ENCODE measurements around the gene ARHGAP25. TPM values are rescaled to one million over a fixed set of nuclear protein-coding genes. Genes with fewer than 3 reads are reported as not detected.

The ARHGAP25 gene
- total RNA-seq, 6 donors from 2014 or later: 13.2 to 36.1 (median 26.3) TPM

DNA sequence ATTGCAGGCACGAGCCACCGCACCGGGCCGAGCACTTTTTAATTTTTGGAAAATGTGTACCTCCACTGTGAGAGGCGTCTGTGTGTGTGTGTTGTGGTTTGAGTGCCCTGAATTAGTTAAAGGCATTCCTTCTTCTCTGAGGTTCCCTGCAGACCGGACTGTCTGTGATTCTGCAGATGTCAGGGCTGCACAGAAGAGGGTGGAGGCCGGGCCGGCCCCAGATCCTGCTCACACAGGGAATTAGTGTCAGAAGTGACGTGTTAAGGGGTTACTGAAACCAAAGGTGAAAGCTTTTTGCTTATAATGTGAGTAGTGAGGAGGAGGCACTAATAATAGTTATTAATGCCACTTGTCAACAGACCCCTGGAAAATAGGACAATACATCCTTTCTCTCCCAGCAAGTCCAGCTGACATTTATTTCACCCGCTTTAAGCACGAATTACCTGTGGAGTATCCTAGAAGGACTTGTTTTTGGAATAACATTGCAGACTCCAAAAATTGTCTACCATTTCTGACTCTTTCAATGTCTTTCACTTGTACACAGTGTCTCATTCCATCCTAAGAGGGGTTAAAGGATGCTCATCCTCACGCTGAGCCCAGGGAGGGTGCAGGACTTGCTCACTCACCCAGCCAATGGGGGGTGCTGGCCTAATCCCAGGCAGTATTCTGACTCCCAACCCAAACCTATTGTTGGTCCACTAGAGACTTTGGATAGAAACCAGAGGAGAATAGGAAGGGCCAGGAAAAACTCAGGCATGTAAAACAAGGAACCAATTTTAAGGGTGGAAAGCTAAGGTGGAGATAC lies 16.2 kb downstream of the ARHGAP25 start:
- 96% methylated on average over 12 of the region's 12 CpGs for WGBS, 2 donors

DNA sequence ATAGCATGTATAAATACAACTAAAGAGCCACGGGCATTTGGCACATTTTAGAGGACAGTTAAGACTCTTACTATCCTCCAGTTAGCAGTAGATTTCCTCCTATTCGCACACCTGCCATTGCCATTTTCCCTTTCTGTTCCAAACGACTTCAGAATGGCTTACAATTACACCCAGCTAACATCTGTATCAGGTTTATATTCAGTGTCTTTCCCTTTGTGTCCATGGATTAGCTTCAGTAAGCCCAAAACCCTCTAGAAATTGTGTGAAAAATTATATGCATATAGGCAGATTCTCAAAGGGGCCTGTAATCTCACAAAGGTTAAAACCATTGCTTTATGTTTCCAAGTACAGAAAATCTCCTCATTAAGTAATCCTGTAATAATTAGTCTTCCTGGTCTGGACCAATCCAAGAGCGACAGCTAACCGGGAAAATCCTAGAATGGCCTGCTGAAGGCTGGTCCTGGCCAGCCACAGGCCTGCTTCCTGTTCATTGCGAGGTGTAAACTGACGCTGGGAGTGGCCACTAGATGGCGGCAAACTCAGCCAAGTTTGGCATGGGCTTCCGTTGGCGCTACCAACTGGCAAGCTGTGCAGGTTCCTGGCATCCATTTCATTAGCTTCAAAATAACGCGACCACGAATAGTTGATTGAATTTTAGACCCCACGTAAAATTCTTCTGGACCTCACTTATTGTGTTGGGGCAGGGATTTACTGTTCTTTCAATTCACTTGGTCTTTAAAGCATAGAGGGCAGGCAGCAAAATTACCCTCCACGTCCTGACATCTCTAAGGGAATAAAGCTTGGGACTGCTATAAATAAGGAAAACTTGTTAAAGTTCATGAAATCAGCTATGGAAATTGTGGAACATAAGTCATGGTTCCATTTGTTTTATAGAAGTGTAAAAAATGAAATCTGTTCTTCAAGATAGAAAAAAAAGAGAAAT lies 17.1 kb downstream of the ARHGAP25 start:
- no peaks in the 10 kb centered on the region for H3K36me3 ChIP-seq
- peak overlapping the region in 2 of 4 donors; percentile 24 to 49 for H3K27ac ChIP-seq
- DNase-seq: peak in 1 of 2 donors; percentile 94
- peak; percentile 93 to 95 for ATAC-seq (ENCODE audit: low FRiP score in 2 of 2)
- 17 to 18% methylated on average over 15 of the region's 15 CpGs for WGBS, 2 donors
- peaks cover 22 to 47% (median 30%) of the 10 kb centered on the region in 4 donors for H3K4me1 ChIP-seq
- no peaks in the 10 kb centered on the region for H3K27me3 ChIP-seq
- no peaks in the 10 kb centered on the region for H3K9me3 ChIP-seq
- TF ChIP-seq EP300 (IDR thresholded peaks at IDR 0.05): no peak
- TF ChIP-seq, protein P1, sequence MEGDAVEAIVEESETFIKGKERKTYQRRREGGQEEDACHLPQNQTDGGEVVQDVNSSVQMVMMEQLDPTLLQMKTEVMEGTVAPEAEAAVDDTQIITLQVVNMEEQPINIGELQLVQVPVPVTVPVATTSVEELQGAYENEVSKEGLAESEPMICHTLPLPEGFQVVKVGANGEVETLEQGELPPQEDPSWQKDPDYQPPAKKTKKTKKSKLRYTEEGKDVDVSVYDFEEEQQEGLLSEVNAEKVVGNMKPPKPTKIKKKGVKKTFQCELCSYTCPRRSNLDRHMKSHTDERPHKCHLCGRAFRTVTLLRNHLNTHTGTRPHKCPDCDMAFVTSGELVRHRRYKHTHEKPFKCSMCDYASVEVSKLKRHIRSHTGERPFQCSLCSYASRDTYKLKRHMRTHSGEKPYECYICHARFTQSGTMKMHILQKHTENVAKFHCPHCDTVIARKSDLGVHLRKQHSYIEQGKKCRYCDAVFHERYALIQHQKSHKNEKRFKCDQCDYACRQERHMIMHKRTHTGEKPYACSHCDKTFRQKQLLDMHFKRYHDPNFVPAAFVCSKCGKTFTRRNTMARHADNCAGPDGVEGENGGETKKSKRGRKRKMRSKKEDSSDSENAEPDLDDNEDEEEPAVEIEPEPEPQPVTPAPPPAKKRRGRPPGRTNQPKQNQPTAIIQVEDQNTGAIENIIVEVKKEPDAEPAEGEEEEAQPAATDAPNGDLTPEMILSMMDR (IDR thresholded peaks at IDR 0.05): peak; percentile 86 to 93 (median 92)
- TF ChIP-seq POLR2A (IDR thresholded peaks at IDR 0.05): no peak
- TF ChIP-seq POLR2AphosphoS5 (IDR thresholded peaks at IDR 0.05): peak in 1 of 2 donors; percentile 80
- H3K4me3 ChIP-seq: no peak overlapping the region

More for the DNA sequence above, 16.2 kb downstream of the ARHGAP25 start:
- ATAC-seq (ENCODE audit: low FRiP score in 2 of 2) (no peak), DNase-seq (peak in 1 of 2 donors; percentile 44)
- H3K36me3 ChIP-seq: no peaks in the 10 kb centered on the region
- H3K9me3 ChIP-seq: no peaks in the 10 kb centered on the region
- TF ChIP-seq, protein P1 (IDR thresholded peaks at IDR 0.05): no peak
- TF ChIP-seq EP300 (IDR thresholded peaks at IDR 0.05) (no peak), POLR2A (IDR thresholded peaks at IDR 0.05) (no peak), POLR2AphosphoS5 (IDR thresholded peaks at IDR 0.05) (no peak)
- no peaks in the 10 kb centered on the region for H3K27me3 ChIP-seq
- no peak overlapping the region for H3K4me3 ChIP-seq
- peaks cover 20 to 43% (median 26%) of the 10 kb centered on the region in 4 donors for H3K4me1 ChIP-seq
- peak overlapping the region in 1 of 4 donors; percentile 49 for H3K27ac ChIP-seq

DNA sequence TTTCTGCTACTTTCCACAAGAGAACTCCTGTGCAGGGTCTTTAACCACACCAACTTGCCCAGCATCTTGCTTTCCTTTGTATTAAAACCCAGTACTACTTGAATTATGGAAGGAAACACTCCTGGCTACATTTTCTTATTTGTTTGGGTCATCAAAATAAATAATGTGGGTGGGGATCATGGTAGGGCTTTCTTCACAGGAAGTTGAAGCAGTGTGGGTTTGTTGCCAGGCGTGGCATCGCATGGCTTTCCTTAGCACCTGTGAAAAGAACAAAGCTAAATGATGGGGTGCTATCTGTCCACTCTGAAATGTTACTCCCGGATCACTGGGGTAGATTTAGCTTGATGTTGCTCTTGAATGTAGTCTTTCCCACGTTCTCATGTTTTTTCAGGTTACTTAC lies 18.7 kb downstream of the ARHGAP25 start:
- Histone ChIP-seq H3K27ac (peak overlapping the region in 2 of 4 donors; percentile 1 to 42), H3K27me3 (no peaks in the 10 kb centered on the region), H3K4me3 (no peak overlapping the region), H3K9me3 (no peaks in the 10 kb centered on the region), H3K36me3 (no peaks in the 10 kb centered on the region), H3K4me1 (peaks cover 22 to 38% (median 26%) of the 10 kb centered on the region in 4 donors)
- no peak for TF ChIP-seq POLR2A (IDR thresholded peaks at IDR 0.05)
- ATAC-seq (ENCODE audit: low FRiP score in 2 of 2) (no peak), DNase-seq (no peak)
- WGBS, 2 donors: 43 to 46% methylated on average over 4 of the region's 4 CpGs

DNA sequence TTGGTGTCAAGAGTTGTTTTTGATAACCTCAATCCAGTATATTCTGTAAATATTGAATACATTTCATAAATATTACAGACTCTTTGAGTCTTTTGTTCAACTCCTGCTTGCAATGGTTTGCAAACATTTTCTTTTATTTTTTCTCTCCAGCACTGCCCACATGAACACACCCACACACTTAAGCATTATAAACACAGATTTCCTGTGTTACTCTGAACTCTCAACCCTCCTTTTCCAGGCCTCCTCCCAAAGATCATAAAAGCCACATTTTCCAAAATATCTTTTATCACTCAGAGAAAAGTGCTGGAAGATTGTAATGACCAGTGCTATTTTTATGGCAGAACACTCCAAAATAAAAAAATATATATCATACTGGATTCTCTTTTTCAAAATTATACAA lies 20.5 kb downstream of the ARHGAP25 start:
- Histone ChIP-seq H3K27me3 (no peaks in the 10 kb centered on the region), H3K4me1 (peaks cover 22 to 38% (median 26%) of the 10 kb centered on the region in 4 donors), H3K4me3 (no peak overlapping the region), H3K27ac (peak overlapping the region in 1 of 4 donors; percentile 28), H3K36me3 (no peaks in the 10 kb centered on the region), H3K9me3 (no peaks in the 10 kb centered on the region)
- TF ChIP-seq EP300 (IDR thresholded peaks at IDR 0.05): no peak
- TF ChIP-seq POLR2A (IDR thresholded peaks at IDR 0.05): no peak
- no peak for TF ChIP-seq POLR2AphosphoS5 (IDR thresholded peaks at IDR 0.05)
- TF ChIP-seq, protein P1 (IDR thresholded peaks at IDR 0.05): no peak
- DNase-seq: no peak
- ATAC-seq (ENCODE audit: low FRiP score in 2 of 2): no peak

DNA sequence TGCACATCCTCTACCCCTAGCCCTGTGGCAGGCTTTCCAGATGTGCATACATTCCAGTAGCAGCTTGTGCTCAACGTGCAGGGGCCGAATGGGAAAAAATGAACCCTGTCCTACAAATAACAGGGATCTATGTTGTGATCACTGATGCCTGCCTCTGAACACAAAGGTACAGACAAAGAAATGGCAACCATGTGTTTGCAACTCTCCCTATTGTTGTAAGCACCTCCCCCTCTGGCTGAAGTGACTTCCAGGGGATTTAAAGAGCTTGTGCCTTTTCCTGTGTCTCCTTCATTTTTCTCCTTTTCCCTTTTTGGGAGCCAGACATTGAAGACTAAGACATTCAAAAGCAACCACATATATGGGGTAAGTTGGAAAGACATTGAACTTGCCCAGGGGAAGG lies 21.6 kb downstream of the ARHGAP25 start:
- Histone ChIP-seq H3K27ac (no peak overlapping the region), H3K4me1 (peaks cover 22 to 36% (median 26%) of the 10 kb centered on the region in 4 donors), H3K4me3 (no peak overlapping the region), H3K9me3 (no peaks in the 10 kb centered on the region), H3K36me3 (no peaks in the 10 kb centered on the region), H3K27me3 (no peaks in the 10 kb centered on the region)
- TF ChIP-seq EP300 (IDR thresholded peaks at IDR 0.05) (no peak), POLR2A (IDR thresholded peaks at IDR 0.05) (no peak), POLR2AphosphoS5 (IDR thresholded peaks at IDR 0.05) (no peak)
- TF ChIP-seq, protein P1 (IDR thresholded peaks at IDR 0.05): no peak
- 77 to 92% methylated on average over 2 of the region's 2 CpGs for WGBS, 2 donors
- ATAC-seq (ENCODE audit: low FRiP score in 2 of 2) (no peak), DNase-seq (no peak)

Data from upper lobe of left lung (tissue), 6 donors.